IMR-90 (cell line): ENCODE data around the gene RASAL1. TPM values are rescaled to one million over a fixed set of nuclear protein-coding genes. Genes with fewer than 3 reads are reported as not detected.

Experiments used
- ATAC-seq: fragments of 200-7000 bp; cut with Tn5 transposase; 2 replicates; pipeline ENCODE4 v1.9.1; 2020; ENCODE audit warnings: low read depth, mild to moderate bottlenecking, moderate library complexity
- BruUV-seq: library from RNA; stranded (reverse); fragments of 400-500 nt; replicated peaks from 2 replicates; lab custom pipeline; 2021; lab: Mats Ljungman, UMichigan
- CTCF ChIA-PET: fragments of 300-600 bp; formaldehyde crosslinking; extraction: SDS; loops from one replicate; lab custom pipeline; 2021; ENCODE audit warnings: antibody characterized with exemption; lab: Yijun Ruan, JAX
- POLR2A ChIA-PET: fragments of 300-600 bp; sonication (Branson Sonifier 250); formaldehyde crosslinking; loops from one replicate; lab custom pipeline; 2022; ENCODE audit warnings: antibody characterized with exemption; ENCODE audit not compliant: unreplicated experiment; lab: Charles Lee
- DNase-seq: peaks from one replicate; pipeline ENCODE4 v3.0.0; 2013
- H2AFZ ChIP-seq: replicated peaks from 2 replicates; pipeline ENCODE3; 2013; ENCODE audit warnings: low read length, mild to moderate bottlenecking; ENCODE audit not compliant: poor library complexity
- H2AK5ac ChIP-seq: 2 replicates; pipeline ENCODE4 v1.6.1; 2013; ENCODE audit warnings: low read depth, low read length, inconsistent platforms
- H2AK9ac ChIP-seq: replicated peaks from 2 replicates; pipeline ENCODE3; 2013; ENCODE audit warnings: mild to moderate bottlenecking, low read depth, low read length, moderate library complexity; ENCODE audit not compliant: poor library complexity
- H2BK120ac ChIP-seq: 2 replicates; pipeline ENCODE4 v1.6.1; 2013; ENCODE audit warnings: low read depth, low read length, inconsistent platforms
- H2BK15ac ChIP-seq: 3 replicates; pipeline ENCODE4 v1.6.1; 2013; ENCODE audit warnings: low read depth, low read length, inconsistent platforms
- H2BK20ac ChIP-seq: 2 replicates; pipeline ENCODE4 v1.6.1; 2013; ENCODE audit warnings: low read depth, mild to moderate bottlenecking, inconsistent platforms, low read length, moderate library complexity
- H2BK5ac ChIP-seq: 2 replicates; pipeline ENCODE4 v1.6.1; 2013; ENCODE audit warnings: mild to moderate bottlenecking, low read depth, low read length, inconsistent platforms; ENCODE audit not compliant: poor library complexity, severe bottlenecking
- H3K14ac ChIP-seq: replicated peaks from 2 replicates; pipeline ENCODE4 v1.6.1; 2013; ENCODE audit warnings: low read depth, low read length, inconsistent platforms
- H3K18ac ChIP-seq: 2 replicates; pipeline ENCODE4 v1.6.1; 2013; ENCODE audit warnings: low read depth, low read length, control low read depth
- H3K23ac ChIP-seq: 2 replicates; pipeline ENCODE4 v1.6.1; 2013; ENCODE audit warnings: low read depth, low read length, inconsistent platforms
- H3K27ac ChIP-seq: 2 replicates; pipeline ENCODE4 v1.5.1; 2013; ENCODE audit warnings: mild to moderate bottlenecking, control low read depth, low read length; ENCODE audit not compliant: insufficient read depth
- H3K27me3 ChIP-seq: 2 replicates; pipeline ENCODE4 v1.6.1; 2013; ENCODE audit warnings: low read length; ENCODE audit not compliant: control insufficient read depth, insufficient read depth
- H3K36me3 ChIP-seq: 2 replicates; pipeline ENCODE4 v1.6.1; 2013; ENCODE audit warnings: low read length, mixed read lengths; ENCODE audit not compliant: control insufficient read depth, insufficient read depth
- H3K4ac ChIP-seq: 2 replicates; pipeline ENCODE4 v1.6.1; 2013; ENCODE audit warnings: low read depth, low read length, inconsistent platforms
- H3K4me1 ChIP-seq: 2 replicates; pipeline ENCODE4 v1.6.1; 2013; ENCODE audit warnings: low read length, mixed read lengths; ENCODE audit not compliant: control insufficient read depth, insufficient read depth
- H3K4me2 ChIP-seq: 2 replicates; pipeline ENCODE4 v1.6.1; 2013; ENCODE audit warnings: low read depth, mild to moderate bottlenecking, control low read depth, low read length, moderate library complexity
- H3K4me3 ChIP-seq: 2 replicates; pipeline ENCODE4 v1.5.1; 2013; ENCODE audit warnings: low read depth, mild to moderate bottlenecking, control low read depth, low read length, moderate library complexity; ENCODE audit not compliant: insufficient read depth
- H3K56ac ChIP-seq: 2 replicates; pipeline ENCODE4 v1.6.1; 2013; ENCODE audit warnings: low read length, inconsistent platforms; ENCODE audit not compliant: insufficient read depth; ENCODE audit errors: extremely low read depth
- H3K79me1 ChIP-seq, 2 experiments: 2 replicates each; pipeline ENCODE4 v1.6.1; 2013; ENCODE audit warnings: low read length in 2 of 2, inconsistent platforms in 1 of 2, low read depth in 1 of 2
- H3K9ac ChIP-seq: 2 replicates; pipeline ENCODE4 v1.6.1; 2013; ENCODE audit warnings: low read depth, low read length, control low read depth
- H3K9me1 ChIP-seq: 2 replicates; pipeline ENCODE4 v1.6.1; 2013; ENCODE audit warnings: low read length, inconsistent platforms; ENCODE audit not compliant: insufficient read depth
- H3K9me3 ChIP-seq: 2 replicates; pipeline ENCODE4 v1.6.1; 2013; ENCODE audit warnings: low read length; ENCODE audit not compliant: control insufficient read depth, insufficient read depth
- H4K20me1 ChIP-seq: 2 replicates; pipeline ENCODE4 v1.6.1; 2013; ENCODE audit warnings: low read length, inconsistent platforms; ENCODE audit not compliant: insufficient read depth
- H4K5ac ChIP-seq: 2 replicates; pipeline ENCODE4 v1.6.1; 2013; ENCODE audit warnings: mild to moderate bottlenecking, low read depth, low read length, control low read depth
- H4K8ac ChIP-seq, 2 experiments: 2 replicates each; pipeline ENCODE4 v1.6.1; 2013; ENCODE audit warnings: low read depth in 2 of 2, low read length in 2 of 2, control low read depth in 1 of 2, inconsistent platforms in 1 of 2
- H4K91ac ChIP-seq: 2 replicates; pipeline ENCODE4 v1.6.1; 2013; ENCODE audit warnings: low read depth, low read length, inconsistent platforms; ENCODE audit not compliant: insufficient read depth
- BHLHE40 ChIP-seq: fragments of 150-350 bp; IDR thresholded peaks from 2 replicates; pipeline ENCODE4 v1.6.1; 2016; ENCODE audit warnings: mild to moderate bottlenecking, low read depth, low read length
- CEBPB ChIP-seq: IDR thresholded peaks from 2 replicates; pipeline ENCODE4 v1.6.1; 2012; ENCODE audit warnings: low read depth, low read length, improper control_type of control experiment
- CHD1 ChIP-seq: IDR thresholded peaks from 2 replicates; pipeline ENCODE4 v1.6.1; 2012; ENCODE audit warnings: low read depth, low read length, improper control_type of control experiment
- CTCF ChIP-seq: conservative IDR thresholded peaks from 2 replicates; pipeline ENCODE4 v1.5.1; 2012; ENCODE audit warnings: mild to moderate bottlenecking, low read depth, low read length, improper control_type of control experiment
- ELK1 ChIP-seq: fragments of 150-350 bp; IDR thresholded peaks from 2 replicates; pipeline ENCODE4 v1.6.1; 2016; ENCODE audit warnings: low read depth, mild to moderate bottlenecking, low read length, moderate library complexity, borderline replicate concordance
- MAFK ChIP-seq: IDR thresholded peaks from 2 replicates; pipeline ENCODE4 v1.6.1; 2012; ENCODE audit warnings: low read depth, low read length, improper control_type of control experiment
- MAZ ChIP-seq: IDR thresholded peaks from 2 replicates; pipeline ENCODE4 v1.6.1; 2012; ENCODE audit warnings: low read depth, mild to moderate bottlenecking, low read length, improper control_type of control experiment, moderate library complexity, borderline replicate concordance
- NFE2L2 ChIP-seq: fragments of 150-350 bp; IDR thresholded peaks from 2 replicates; pipeline ENCODE4 v1.6.1; 2016; ENCODE audit warnings: low read depth, mild to moderate bottlenecking, low read length
- POLR2A ChIP-seq: IDR thresholded peaks from 2 replicates; pipeline ENCODE4 v1.6.1; 2012; ENCODE audit warnings: mild to moderate bottlenecking, low read depth, low read length
- RAD21 ChIP-seq: IDR thresholded peaks from 2 replicates; pipeline ENCODE4 v1.6.1; 2012; ENCODE audit warnings: low read length, improper control_type of control experiment
- RCOR1 ChIP-seq: IDR thresholded peaks from 2 replicates; pipeline ENCODE4 v1.6.1; 2012; ENCODE audit warnings: mild to moderate bottlenecking, low read length, improper control_type of control experiment; ENCODE audit not compliant: insufficient replicate concordance
- USF2 ChIP-seq: fragments of 150-350 bp; IDR thresholded peaks from 2 replicates; pipeline ENCODE4 v1.6.1; 2017; ENCODE audit warnings: mild to moderate bottlenecking, antibody characterized with exemption, low read length, low read depth
- WGBS, 2 experiments: methylation state at CpG; one replicate each; pipeline versions ENCODE4 v1.1.5 to v1.1.7; 2013; ENCODE audit warnings: missing lambda C conversion rate in 2 of 2; ENCODE audit not compliant: insufficient read length in 1 of 2; ENCODE audit errors: extremely low coverage in 2 of 2; 5-methylcytosine and 5-hydroxymethylcytosine counted together
- dilution Hi-C: fragments of 300-500 bp; cut with HindIII; formaldehyde crosslinking; loops from one replicate; pipeline ENCODE4 v1.14.3; 2018; ENCODE audit warnings: low sequenced_read_pairs; ENCODE audit not compliant: unreplicated experiment
- in situ Hi-C: fragments of 300-500 bp; cut with MboI; formaldehyde crosslinking; loops from 3 replicates; pipeline ENCODE4 v1.14.3; 2019; ENCODE audit warnings: low sequenced_read_pairs, inconsistent platforms, mixed read lengths
- intact Hi-C: fragments of 100-400 bp; cut with micrococcal nuclease; formaldehyde crosslinking; loops from 2 replicates; pipeline ENCODE4 v1.10.0; 2022
- polyA plus RNA-seq, 3 experiments: library from polyadenylated mRNA; depleted of rRNA; stranded (reverse); fragments of >200 nt; gene quantifications; 2 replicates each; pipeline ENCODE4 v1.2.3, GENCODE V29; 2012; ENCODE audit warnings: low replicate concordance in 1 of 3
- total RNA-seq: library from RNA; depleted of rRNA; stranded (reverse); fragments of >200 nt; gene quantifications from 2 replicates; pipeline ENCODE4 v1.2.3, GENCODE V29; 2012

Gene RASAL1
- total and polyA plus RNA-seq, 2 of the 4 experiments (the other 2 are of a cell fraction), result not detected

GRCh38 chr12:113109872-113110599 lies 25.5 kb downstream of the RASAL1 start:
- H3K79me1 ChIP-seq, result no peaks in the 10 kb centered on the region
- CTCF ChIA-PET, result no interaction called here
- H4K8ac ChIP-seq, result no peak overlapping the region
- H2BK15ac ChIP-seq, result no peak overlapping the region
- no peak overlapping the region for H3K14ac ChIP-seq
- H3K27ac ChIP-seq, result no peak overlapping the region
- H4K91ac ChIP-seq, result no peak overlapping the region
- H3K56ac ChIP-seq, result no peak overlapping the region
- no peak overlapping the region for H3K23ac ChIP-seq
- no peak overlapping the region for H3K4me3 ChIP-seq
- H3K27me3 ChIP-seq, result peaks cover 4% of the 10 kb centered on the region; the same call in 1 of the 2 replicates
- H4K20me1 ChIP-seq, result no peaks in the 10 kb centered on the region
- ATAC-seq, result no peak
- no peak overlapping the region for H2AK5ac ChIP-seq
- no peak overlapping the region for H2AK9ac ChIP-seq
- H2BK120ac ChIP-seq, result no peak overlapping the region
- intact Hi-C loops (no loop called here), in situ Hi-C loops (no loop called here), dilution Hi-C loops (no loop called here)
- DNase-seq, result no peak
- POLR2A ChIA-PET, result no interaction called here
- H2AFZ ChIP-seq, result no peak overlapping the region
- H2BK20ac ChIP-seq, result no peak overlapping the region
- H3K4me2 ChIP-seq, result no peak overlapping the region
- no peak overlapping the region for H3K4ac ChIP-seq
- H3K9me1 ChIP-seq, result no peaks in the 10 kb centered on the region
- no peak overlapping the region for H4K5ac ChIP-seq
- H3K9ac ChIP-seq, result no peak overlapping the region
- 24% methylated on average over 2 of the region's 7 CpGs; no CpG with 5 or more reads in 1 of the 2 experiments for WGBS, 2 experiments
- TF ChIP-seq POLR2A (no peak), USF2 (no peak), CEBPB (no peak), ELK1 (no peak), MAZ (no peak), MAFK (no peak), BHLHE40 (no peak), CHD1 (no peak), RAD21 (no peak), CTCF (no peak), NFE2L2 (no peak), RCOR1 (no peak)
- no peaks in the 10 kb centered on the region for H3K4me1 ChIP-seq
- H2BK5ac ChIP-seq, result no peak overlapping the region
- no TSS peak for BruUV-seq
- no peaks in the 10 kb centered on the region for H3K36me3 ChIP-seq
- no peak overlapping the region for H3K18ac ChIP-seq
- no peaks in the 10 kb centered on the region for H3K9me3 ChIP-seq
